Memory B cell (primary cell): ENCODE results near the gene ZSWIM5.
A peak's percentile ranks its signal among the peaks of the same experiment; 100 is the strongest.
"Not testable (repeated sequence)": the region's sequence is repeated elsewhere in the genome, so short reads cannot be mapped to it uniquely, and the experiment has no call there.

ENCODE experiments used
- ATAC-seq: fragments of 150-1000 bp; cut with Tn5 transposase; 2 replicates; pipeline ENCODE4 v1.10.0; 2021; ENCODE audit warnings: low read depth, mild to moderate bottlenecking, moderate library complexity
- DNase-seq, 2 donors: peaks; one replicate each; pipeline ENCODE4 v3.0.0; 2022; ENCODE audit warnings: low spot score in 2 of 2
- H3K27ac Mint-ChIP-seq: one replicate; pipeline ENCODE4 v1.8.0; 2022; ENCODE audit warnings: mild to moderate bottlenecking, moderate library complexity, mixed read lengths
- H3K27me3 Mint-ChIP-seq: one replicate; pipeline ENCODE4 v1.8.0; 2022; ENCODE audit warnings: mixed read lengths
- H3K36me3 Mint-ChIP-seq: one replicate; pipeline ENCODE4 v1.8.0; 2022; ENCODE audit warnings: mild to moderate bottlenecking, mixed read lengths
- H3K4me1 Mint-ChIP-seq: one replicate; pipeline ENCODE4 v1.8.0; 2022; ENCODE audit warnings: mixed read lengths
- H3K4me3 Mint-ChIP-seq: one replicate; pipeline ENCODE4 v1.8.0; 2022; ENCODE audit warnings: mild to moderate bottlenecking, moderate library complexity, mixed read lengths
- H3K9me3 Mint-ChIP-seq: one replicate; pipeline ENCODE4 v1.8.0; 2022; ENCODE audit warnings: mixed read lengths

ZSWIM5 gene

DNA sequence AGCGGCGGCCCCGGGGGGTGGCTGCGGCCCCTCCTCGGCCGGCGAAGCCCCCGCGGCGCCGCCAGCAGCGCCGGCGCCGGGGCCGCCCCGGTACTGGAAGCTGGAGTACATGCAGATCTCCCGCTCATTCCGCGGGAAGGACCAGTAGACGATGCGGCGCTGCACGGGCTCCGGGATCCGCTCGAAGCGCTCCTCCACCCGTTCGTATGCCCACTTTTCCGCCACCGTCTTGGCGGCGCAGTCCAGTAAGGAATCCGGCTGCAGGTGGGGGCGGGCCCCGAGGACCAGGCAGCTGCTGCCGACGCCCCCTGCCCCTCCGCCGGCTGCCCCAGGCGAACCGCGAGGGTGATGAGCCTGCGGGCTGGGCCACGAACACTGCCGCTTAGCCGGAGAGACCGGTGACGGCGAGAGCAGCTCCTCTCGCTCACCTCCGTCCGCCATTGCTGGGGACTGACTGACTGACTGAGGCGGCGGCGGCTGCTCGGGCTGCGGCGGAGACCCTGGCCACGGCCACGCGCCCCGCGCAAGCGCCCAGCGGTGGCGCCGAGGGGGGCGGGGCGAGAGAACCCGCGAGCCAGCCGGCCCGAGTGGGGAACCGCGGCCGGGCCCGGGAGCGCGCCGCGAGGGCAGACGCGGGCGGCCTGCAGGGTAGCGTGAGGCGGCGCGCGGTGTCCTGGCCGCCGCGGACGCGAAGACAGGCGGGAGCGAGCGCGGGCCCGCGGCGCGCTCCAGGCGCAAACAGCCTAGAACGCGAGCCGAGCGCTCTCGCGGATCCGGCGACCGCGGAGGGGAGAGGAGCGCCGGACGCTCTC lies at the start of gene ZSWIM5:
TSS of gene ZSWIM5 (minus strand) at position 696 of the 812 bp plus-strand sequence. CDS start at position 441, 255 bp downstream.
- ATAC-seq: peak; percentile 80
- Mint-ChIP-seq H3K27me3 (peaks cover 4% of the 10 kb centered on the region), H3K9me3 (no peaks in the 10 kb centered on the region), H3K27ac (peak within 1 kb of the TSS; percentile 56), H3K4me3 (peak within 1 kb of the TSS; percentile 86), H3K36me3 (no peaks in the 10 kb centered on the region), H3K4me1 (peaks cover 14% of the 10 kb centered on the region)
- peak; percentile 48 to 67 for DNase-seq

DNA sequence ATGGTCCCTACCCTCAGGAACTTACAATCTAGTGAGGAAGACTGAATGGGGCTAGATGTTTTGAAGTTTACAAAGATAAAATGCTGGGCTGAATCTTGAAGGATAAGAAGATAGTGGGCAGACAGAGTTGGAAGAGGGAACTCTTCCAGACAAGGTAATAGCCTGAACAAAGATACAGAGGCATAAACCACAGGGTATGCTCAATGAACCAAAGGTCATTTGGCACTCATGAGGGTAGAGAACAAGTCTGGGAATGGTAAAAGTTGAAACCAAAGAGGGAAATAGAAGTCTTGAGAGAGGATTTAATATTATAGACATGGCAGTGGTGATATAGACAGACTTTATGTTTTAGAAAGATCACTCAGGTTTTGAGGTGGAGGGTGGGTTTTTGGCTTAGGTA lies 48.1 kb upstream of the ZSWIM5 start:
- Mint-ChIP-seq H3K27me3 (peaks cover 12% of the 10 kb centered on the region), H3K4me1 (no peaks in the 10 kb centered on the region), H3K4me3 (no peak overlapping the region), H3K9me3 (peaks cover 13% of the 10 kb centered on the region), H3K36me3 (peaks cover 5% of the 10 kb centered on the region), H3K27ac (no peak overlapping the region)
- no peak for ATAC-seq
- no peak for DNase-seq

DNA sequence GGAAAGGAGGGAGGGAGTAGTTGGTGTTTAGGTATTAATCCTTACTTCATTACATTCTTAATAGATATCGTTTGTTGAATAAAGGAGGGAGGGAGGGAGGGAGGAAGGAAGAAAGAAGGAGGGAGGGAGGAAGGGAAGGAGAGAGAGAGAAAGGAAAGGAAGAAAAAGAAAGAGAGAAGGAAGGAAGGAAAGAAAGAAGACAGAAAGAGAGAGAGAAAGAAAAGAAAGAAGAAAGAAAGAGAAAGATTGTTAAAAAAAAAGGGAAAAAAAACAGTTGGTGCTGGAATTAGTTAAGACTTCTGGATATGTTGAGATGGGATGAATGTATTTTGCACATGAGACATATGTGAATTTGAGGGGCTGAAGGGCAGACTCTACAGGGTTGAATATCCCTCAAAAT lies 44.1 kb upstream of the ZSWIM5 start:
- Mint-ChIP-seq H3K27me3 (peaks cover 12% of the 10 kb centered on the region), H3K27ac (no peak overlapping the region), H3K9me3 (peaks cover 3% of the 10 kb centered on the region), H3K36me3 (no peaks in the 10 kb centered on the region), H3K4me3 (no peak overlapping the region), H3K4me1 (no peaks in the 10 kb centered on the region)
- DNase-seq (no peak), ATAC-seq (no peak)

DNA sequence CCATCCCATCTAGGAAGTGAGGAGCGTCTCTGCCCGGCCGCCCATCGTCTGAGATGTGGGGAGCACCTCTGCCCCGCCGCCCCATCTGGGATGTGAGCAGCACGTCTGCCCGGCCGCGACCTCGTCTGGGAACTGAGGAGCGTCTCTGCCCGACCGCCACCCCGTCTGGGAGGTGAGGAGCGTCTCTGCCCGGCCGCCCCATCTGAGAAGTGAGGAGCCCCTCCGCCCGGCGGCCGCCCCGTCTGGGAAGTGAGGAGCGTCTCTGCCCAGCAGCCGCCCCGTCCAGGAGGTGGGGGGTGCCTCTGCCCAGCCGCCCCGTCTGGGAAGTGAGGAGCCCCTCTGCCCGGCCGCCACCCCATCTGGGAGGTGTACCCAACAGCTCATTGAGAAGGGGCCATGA lies 41.6 kb upstream of the ZSWIM5 start:
- not testable (repeated sequence) for ATAC-seq, H3K4me1 Mint-ChIP-seq, H3K4me3 Mint-ChIP-seq, H3K27me3 Mint-ChIP-seq, H3K36me3 Mint-ChIP-seq, H3K27ac Mint-ChIP-seq, H3K9me3 Mint-ChIP-seq, DNase-seq

DNA sequence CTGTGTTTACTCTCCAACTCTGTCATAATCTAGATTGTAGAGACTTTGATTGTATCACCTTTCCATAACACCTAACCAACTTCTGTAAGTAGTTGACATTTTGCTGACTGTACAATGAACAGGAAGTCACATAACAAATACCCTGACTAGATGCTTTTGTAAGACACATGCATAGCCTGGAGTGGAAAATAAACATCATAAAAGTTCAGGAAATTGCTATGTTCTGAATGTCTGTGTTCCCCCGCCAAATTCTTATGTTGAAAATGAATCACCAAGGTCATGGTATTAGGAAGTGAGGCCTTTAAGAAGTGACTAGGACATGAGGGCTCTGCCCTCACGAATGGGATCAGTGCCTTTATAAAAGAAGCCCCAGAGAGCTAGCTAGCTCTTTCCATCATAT lies 40.4 kb upstream of the ZSWIM5 start:
- Mint-ChIP-seq H3K9me3 (peaks cover 9% of the 10 kb centered on the region), H3K4me1 (no peaks in the 10 kb centered on the region), H3K27me3 (peaks cover 8% of the 10 kb centered on the region), H3K27ac (no peak overlapping the region), H3K4me3 (no peak overlapping the region), H3K36me3 (peaks cover 5% of the 10 kb centered on the region)
- no peak for DNase-seq
- no peak for ATAC-seq

DNA sequence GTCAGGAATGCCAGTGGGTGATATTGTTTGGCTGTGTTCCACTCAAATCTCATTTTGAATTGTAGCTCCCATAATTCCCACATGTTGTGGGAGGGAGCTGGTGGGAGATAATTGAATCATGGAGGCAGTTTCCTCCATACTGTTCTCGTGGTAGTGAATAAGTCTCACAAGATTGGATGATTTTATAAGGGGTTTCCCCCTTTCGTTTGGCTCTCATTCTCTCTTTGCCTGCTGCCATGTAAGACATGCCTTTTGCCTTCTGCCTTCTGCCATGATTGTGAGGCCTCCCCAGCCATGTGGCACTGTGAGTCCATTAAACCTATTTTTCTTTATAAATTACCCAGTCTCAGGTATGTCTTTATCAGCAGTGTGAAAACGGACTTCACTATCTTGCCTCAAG lies 40.0 kb upstream of the ZSWIM5 start:
- H3K9me3 Mint-ChIP-seq: peaks cover 11% of the 10 kb centered on the region
- H3K4me3 Mint-ChIP-seq, H3K27ac Mint-ChIP-seq, DNase-seq, H3K4me1 Mint-ChIP-seq, H3K36me3 Mint-ChIP-seq, ATAC-seq, H3K27me3 Mint-ChIP-seq: not testable (repeated sequence)

DNA sequence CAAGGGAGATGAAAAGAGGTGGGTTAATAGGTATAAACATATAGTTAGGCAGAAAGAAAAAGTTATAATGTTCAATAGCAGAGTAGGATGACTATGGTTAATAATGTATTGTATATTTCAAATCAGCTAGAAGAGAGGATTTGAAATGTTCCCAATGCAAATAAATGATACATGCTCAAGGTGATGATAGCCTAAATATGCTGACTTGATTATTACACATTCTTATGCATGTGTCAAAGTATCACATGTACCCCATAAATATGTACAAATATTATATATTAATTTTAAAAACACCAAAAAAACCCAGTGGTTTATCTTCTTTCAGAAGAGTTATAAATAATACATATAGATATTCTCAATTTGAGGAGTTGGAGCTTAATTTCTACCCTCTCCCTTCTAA lies 38.3 kb upstream of the ZSWIM5 start:
- DNase-seq: no peak
- Mint-ChIP-seq H3K27ac (no peak overlapping the region), H3K4me1 (no peaks in the 10 kb centered on the region), H3K4me3 (no peak overlapping the region), H3K36me3 (peaks cover 10% of the 10 kb centered on the region), H3K27me3 (peaks cover 5% of the 10 kb centered on the region), H3K9me3 (peaks cover 11% of the 10 kb centered on the region)
- no peak for ATAC-seq

DNA sequence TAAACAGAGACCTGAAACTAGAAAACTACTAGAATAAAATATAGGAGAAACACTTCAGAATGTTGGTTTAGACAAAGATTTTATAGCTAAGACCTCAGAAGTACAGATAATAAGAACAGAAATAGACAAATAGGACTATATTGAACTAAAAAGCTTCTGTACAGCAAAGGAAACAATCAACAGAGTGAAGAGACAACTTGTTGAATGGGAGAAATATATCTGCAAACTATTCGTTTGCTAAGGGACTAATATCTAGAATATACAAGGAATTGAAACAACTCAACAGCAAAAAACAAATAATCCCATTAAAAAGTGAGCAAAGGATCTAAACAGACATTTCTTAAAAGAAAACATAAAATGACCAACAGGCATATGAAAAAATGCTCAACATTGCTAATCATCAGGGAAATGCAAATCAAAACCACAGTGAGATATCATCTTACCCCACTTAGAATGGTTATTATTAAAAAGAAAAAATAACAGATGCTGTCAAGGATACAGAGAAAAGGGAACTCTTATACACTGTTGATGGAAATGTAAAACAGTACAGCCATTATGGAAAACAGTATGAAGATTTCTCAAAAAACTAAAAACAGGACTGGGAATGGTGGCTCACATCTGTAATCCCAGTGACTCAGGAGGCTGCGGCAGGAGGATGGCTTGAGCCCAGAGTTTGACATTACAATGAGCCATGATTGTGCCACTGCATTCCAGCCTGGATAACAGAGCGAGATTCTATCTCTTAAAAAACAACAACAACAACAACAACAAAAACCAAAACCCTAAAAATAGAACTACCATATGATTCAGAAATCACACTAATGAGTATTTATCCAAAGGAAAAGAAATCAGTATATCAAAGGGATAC lies 37.3 kb upstream of the ZSWIM5 start:
- H3K4me3 Mint-ChIP-seq: no peak overlapping the region
- peaks cover 10% of the 10 kb centered on the region for H3K36me3 Mint-ChIP-seq
- DNase-seq (no peak), ATAC-seq (no peak)
- H3K4me1 Mint-ChIP-seq: no peaks in the 10 kb centered on the region
- peaks cover 5% of the 10 kb centered on the region for H3K27me3 Mint-ChIP-seq
- no peak overlapping the region for H3K27ac Mint-ChIP-seq
- H3K9me3 Mint-ChIP-seq: peaks cover 11% of the 10 kb centered on the region

DNA sequence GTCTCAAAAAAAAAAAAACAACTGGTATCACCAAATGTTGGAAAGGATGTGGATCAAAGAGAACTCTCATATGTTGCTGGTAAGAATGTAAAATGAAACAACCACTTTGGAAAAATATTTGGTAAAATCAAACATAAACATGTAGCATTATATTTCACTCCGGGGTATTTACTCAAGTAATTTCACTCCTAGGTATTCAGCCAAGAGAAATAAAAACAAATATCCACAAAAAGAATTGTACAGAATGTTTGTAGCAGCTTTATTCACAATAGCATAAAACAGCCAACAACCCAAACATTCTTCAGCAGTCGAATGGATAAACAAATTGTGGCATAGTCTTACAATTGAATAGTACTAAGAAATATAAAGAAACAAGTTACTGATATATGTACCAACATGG lies 32.4 kb upstream of the ZSWIM5 start:
- H3K27ac Mint-ChIP-seq: no peak overlapping the region
- DNase-seq: no peak
- H3K9me3 Mint-ChIP-seq: peaks cover 11% of the 10 kb centered on the region
- no peaks in the 10 kb centered on the region for H3K4me1 Mint-ChIP-seq
- peaks cover 11% of the 10 kb centered on the region for H3K27me3 Mint-ChIP-seq
- H3K4me3 Mint-ChIP-seq: no peak overlapping the region
- peaks cover 15% of the 10 kb centered on the region for H3K36me3 Mint-ChIP-seq
- ATAC-seq: no peak

DNA sequence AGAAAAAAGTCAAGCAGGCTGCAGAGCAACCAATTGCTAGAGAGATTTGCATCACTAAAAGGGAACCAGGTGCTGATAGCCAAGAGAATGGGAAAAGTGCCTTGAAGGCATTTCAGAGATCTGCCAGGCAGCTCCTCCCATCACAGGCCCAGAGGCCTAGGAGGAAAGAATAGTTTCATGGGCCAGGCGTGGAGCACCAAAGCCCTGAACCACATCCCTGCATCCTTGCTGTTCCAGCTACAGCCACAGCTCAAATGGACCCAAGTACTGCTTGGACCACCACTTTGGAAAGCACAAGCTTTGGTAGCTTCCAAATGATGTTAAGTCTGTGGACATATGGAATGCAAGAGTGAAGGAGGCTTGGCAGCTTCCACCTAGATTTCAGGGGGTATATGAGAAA lies 29.7 kb upstream of the ZSWIM5 start:
- H3K27me3 Mint-ChIP-seq: peaks cover 6% of the 10 kb centered on the region
- no peak overlapping the region for H3K27ac Mint-ChIP-seq
- no peak for DNase-seq
- no peaks in the 10 kb centered on the region for H3K4me1 Mint-ChIP-seq
- H3K36me3 Mint-ChIP-seq: peaks cover 9% of the 10 kb centered on the region
- no peak overlapping the region for H3K4me3 Mint-ChIP-seq
- peaks cover 5% of the 10 kb centered on the region for H3K9me3 Mint-ChIP-seq
- ATAC-seq: no peak

DNA sequence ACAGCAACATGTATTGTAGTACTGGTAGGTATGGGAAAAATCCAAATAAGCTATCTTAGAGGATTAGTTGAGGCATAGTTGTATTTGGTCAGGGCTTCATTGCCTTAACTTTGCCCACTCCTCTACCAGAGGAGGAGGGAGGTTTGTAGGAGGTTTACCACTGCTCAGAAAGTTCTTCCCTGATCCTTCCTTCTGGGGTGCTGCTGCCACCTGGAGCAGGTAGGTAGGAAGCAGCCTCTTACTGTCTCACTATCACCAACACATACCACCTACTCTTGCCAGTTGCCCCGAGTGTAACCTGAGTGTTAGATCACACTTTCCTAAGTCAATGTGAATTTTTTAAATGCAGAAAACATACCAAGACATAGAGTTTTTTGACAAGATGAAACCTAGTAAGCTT lies 24.1 kb upstream of the ZSWIM5 start:
- DNase-seq (no peak), ATAC-seq (no peak)
- Mint-ChIP-seq H3K27me3 (peaks cover 5% of the 10 kb centered on the region), H3K4me1 (no peaks in the 10 kb centered on the region), H3K4me3 (no peak overlapping the region), H3K36me3 (no peaks in the 10 kb centered on the region), H3K27ac (no peak overlapping the region), H3K9me3 (peaks cover 3% of the 10 kb centered on the region)

DNA sequence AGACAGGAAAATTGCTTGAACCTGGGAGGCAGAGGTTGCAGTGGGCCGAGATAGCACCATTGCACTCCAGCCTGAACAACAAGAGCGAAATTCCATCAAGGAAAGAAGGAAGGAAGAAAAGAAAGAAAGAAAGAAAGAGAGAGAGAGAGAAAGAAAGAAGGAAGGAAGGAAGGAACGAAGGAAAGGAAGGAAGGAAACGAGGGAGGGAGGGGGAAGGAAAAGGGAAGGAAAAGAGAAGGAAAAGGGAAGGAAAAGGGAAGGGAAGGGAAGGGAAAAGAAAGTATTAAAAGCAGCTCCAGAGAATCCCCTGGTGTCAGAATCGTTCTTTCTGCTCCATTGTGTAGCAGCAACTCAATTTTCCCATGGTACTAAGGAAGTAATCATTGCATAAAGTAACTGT lies 19.2 kb upstream of the ZSWIM5 start:
- no peak for DNase-seq
- Mint-ChIP-seq H3K27me3 (peaks cover 7% of the 10 kb centered on the region), H3K4me1 (no peaks in the 10 kb centered on the region), H3K9me3 (no peaks in the 10 kb centered on the region), H3K4me3 (no peak overlapping the region), H3K36me3 (no peaks in the 10 kb centered on the region), H3K27ac (no peak overlapping the region)
- no peak for ATAC-seq

DNA sequence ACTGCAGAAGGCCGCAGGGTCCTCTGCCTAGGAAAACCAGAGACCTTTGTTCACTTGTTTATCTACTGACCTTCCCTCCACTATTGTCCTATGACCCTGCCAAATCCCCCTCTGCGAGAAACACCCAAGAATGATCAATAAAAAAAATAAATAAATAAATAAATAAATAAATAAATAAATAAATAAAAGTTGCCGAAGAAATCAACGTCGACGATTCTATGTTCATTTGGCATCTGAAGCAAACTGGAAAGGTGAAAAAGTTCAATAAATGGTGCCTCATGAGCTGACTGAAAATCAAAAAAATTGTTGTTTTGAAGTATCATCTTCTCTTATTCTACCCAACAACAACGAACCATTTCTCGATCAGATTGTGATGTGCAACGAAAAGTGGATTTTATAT lies 17.3 kb upstream of the ZSWIM5 start:
- not testable (repeated sequence) for H3K4me3 Mint-ChIP-seq, H3K27ac Mint-ChIP-seq, DNase-seq, H3K4me1 Mint-ChIP-seq, H3K36me3 Mint-ChIP-seq, H3K9me3 Mint-ChIP-seq, H3K27me3 Mint-ChIP-seq, ATAC-seq

DNA sequence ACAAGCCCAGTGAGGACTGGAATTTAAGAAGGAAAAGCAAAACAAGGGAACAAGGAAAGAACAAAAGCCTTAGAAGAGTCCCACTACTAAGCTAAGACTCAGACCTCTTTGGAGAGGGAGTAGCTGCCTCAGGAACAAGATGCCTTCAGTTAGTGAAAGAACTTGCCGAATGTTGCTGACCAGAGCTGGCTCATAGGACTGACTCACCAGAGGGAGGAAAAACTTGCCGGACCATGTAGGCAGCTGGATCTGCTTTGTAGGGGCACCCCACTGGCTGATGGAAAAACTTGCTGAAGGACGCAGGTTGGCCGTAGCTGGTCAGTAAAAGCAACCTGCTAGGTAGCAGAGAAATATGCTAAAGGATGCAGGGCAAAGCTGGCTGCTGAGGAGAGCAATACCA lies 15.3 kb upstream of the ZSWIM5 start:
- Mint-ChIP-seq H3K9me3 (no peaks in the 10 kb centered on the region), H3K4me3 (no peak overlapping the region), H3K27me3 (peaks cover 6% of the 10 kb centered on the region), H3K27ac (no peak overlapping the region), H3K4me1 (no peaks in the 10 kb centered on the region), H3K36me3 (no peaks in the 10 kb centered on the region)
- ATAC-seq (no peak), DNase-seq (no peak)
